DMS53 treated with DMSO at 0.1 percent for 48 hours (cell line): ENCODE measurements around the gene PDIK1L.
A peak's percentile ranks its signal among the peaks of the same experiment; 100 is the strongest.

Source experiments
- DNase-seq: peaks from one replicate; lab custom pipeline; 2025; ENCODE audit not compliant: unreplicated experiment; lab: John Stamatoyannopoulos, UW

The PDIK1L gene

GRCh38 chr1:26153966-26154532 lies 42.4 kb downstream of the PDIK1L start:
- no peak for DNase-seq

DNA sequence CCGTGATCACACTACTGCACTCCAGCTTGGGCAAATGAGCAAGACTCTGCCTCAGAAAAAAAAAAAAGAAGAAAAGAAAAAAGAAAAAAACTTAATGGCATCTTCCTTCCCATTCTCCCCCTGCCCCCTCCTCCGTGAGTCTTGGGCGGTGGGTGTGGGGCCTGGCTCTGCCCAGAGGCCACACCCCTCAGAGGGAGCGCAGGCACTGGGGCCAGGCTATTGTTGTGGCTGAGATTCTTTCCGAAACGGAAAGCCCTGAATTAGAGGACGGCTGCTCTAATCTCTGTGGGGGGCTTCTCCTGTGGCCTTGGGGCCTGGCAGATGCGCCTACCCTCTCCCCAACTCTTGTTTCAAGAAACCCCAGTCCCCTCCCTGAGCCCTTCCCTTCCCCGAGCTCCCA lies 43.1 kb downstream of the PDIK1L start:
- no peak for DNase-seq

- DNase-seq, result no peak
Measured at GRCh38 chr1:26155370-26156284, 44.0 kb downstream of the PDIK1L start.

- DNase-seq, result no peak
Measured at GRCh38 chr1:26156285-26157038, 44.8 kb downstream of the PDIK1L start.

DNA sequence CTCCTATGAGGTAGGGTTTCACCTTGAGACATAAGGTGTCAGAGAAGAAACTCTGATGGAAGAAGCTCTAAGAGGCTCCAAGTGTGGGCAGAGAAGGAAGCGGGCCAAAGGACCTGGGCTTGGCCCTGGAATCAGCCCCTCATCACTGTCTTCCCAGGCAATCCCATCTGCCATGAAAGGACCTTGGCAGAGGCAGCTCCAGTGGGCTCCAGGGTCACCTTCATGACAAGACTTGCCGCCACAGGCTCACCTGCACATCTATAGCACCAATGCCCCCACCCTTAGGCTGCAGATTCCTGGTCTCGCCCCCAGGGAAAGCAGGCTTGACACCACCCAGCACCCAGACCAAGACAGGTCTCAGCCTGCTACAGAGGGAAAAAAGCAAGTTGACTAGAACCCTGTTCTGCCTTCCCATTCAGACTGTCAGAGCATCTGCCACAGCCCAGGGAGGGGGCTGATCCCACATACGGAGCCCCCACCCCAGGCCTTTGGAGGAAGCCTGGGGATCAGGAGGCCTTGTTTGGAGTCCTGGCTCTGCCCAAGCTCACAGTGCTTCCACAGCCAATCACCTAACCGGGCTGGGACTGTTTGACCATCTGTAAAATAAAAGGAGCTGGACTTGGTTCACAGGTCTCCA lies 46.8 kb downstream of the PDIK1L start:
- no peak for DNase-seq

- no peak for DNase-seq
Measured at GRCh38 chr1:26158908-26159742, 47.5 kb downstream of the PDIK1L start, which contains the start of gene FAM110D. TSS of gene FAM110D (plus strand) at chr1:26159079. CDS start at chr1:26161292, 2,213 bp downstream.

DNA sequence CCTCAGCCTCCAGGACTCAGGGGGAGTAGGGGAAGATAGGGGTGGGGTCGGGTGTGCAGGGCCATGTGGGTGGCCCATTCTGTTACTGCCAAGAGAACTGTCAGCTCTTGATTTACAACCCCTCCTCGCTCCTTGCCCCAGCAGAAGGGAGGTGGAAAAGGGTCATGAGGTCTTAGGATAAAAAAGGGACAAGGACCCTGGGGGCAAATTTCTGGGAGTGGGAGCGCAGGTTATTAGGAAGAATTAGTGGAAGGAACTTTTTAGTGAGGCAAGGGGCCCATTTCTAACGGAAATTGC lies 48.1 kb downstream of the PDIK1L start:
- DNase-seq, result no peak

GRCh38 chr1:26160527-26161414 lies 49.1 kb downstream of the PDIK1L start:
- no peak for DNase-seq

DNA sequence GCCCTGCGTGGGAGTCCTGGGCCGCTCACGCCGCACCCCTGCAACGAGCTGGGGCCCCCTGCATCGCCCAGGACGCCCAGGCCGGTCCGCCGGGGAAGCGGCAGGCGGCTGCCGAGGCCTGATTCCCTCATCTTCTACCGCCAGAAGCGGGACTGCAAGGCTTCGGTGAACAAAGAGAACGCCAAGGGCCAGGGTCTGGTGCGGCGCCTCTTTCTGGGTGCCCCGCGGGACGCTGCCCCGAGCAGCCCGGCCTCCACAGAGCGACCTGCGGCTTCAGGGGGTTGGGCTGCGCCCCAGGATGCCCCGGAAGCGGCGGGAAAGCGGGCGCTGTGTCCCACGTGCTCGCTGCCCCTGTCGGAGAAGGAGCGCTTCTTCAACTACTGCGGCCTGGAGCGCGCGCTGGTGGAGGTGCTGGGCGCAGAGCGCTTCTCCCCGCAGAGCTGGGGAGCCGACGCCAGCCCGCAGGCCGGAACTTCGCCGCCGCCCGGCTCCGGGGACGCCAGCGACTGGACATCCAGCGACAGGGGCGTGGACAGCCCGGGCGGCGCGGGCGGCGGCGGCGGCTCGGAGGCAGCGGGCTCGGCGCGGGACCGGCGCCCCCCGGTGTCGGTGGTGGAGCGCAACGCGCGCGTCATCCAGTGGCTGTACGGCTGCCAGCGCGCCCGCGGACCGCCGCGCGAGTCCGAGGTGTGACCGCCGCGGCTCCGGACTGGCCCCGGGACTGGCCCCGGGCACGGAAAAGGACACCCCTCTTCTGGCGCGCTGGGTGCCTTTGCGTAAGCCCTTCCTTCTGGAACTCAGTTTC lies 50.0 kb downstream of the PDIK1L start:
- peak; percentile 53 for DNase-seq

- no peak for DNase-seq
Measured at GRCh38 chr1:26162220-26162709, 50.6 kb downstream of the PDIK1L start.

DNA sequence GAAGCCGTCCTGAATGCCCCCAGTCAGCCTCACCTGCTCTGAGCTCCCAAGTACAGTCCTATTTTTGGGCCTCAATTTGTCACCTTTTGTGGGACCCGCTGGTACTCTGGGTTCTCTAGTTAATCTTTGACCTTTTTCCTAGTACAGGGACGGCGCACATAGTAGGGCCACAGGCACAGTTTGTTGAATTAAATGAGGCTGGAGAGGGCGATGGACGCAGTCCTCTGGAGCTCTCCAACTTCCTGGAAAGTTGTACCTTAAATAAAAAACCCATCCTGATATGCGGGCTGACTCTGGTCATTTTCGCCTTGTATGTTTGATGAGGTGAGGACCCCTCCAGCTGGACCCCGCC lies 52.0 kb downstream of the PDIK1L start:
- peak; percentile 13 for DNase-seq

DNA sequence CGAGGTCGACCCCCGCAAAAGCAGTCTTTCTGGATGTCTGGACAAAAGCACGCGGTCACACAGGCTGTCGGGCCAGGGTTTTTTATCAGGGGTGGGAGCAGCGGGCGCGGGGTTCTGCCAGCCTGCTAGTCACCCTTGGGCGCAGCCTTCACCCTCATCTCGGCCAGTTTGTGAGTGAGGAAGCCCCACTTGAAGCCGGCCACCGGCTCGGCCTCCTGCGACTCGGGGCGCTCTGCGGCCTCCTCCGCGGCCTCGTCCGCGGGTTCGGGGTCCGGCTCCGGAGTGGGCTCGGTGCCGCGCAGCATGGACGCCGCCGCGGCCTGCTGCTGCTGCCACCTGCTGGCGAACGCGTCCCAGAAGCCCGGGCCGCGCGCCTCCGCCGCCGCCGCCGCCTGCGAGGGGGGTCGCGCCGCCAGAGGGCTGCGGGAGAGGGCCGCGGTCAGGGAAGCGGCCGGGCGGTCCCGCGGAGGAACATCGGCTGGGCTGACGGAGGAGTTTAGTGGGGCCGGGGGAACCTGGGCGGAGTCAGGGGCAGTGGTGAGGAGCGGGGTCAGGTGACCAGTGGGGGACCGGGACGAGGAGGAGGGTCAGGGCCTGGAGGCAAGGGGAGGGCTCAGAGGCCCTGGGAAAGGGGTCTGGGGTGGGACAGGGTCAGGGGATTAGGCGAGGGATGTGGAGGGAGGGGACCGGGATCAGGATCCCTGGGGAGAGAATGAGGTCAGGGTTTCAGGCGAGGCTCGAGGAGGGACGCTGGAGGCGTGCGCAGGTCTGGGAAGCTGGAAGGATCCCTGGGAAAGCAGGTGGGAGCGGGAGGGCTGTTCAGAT lies 52.6 kb downstream of the PDIK1L start:
- no peak for DNase-seq

DNA sequence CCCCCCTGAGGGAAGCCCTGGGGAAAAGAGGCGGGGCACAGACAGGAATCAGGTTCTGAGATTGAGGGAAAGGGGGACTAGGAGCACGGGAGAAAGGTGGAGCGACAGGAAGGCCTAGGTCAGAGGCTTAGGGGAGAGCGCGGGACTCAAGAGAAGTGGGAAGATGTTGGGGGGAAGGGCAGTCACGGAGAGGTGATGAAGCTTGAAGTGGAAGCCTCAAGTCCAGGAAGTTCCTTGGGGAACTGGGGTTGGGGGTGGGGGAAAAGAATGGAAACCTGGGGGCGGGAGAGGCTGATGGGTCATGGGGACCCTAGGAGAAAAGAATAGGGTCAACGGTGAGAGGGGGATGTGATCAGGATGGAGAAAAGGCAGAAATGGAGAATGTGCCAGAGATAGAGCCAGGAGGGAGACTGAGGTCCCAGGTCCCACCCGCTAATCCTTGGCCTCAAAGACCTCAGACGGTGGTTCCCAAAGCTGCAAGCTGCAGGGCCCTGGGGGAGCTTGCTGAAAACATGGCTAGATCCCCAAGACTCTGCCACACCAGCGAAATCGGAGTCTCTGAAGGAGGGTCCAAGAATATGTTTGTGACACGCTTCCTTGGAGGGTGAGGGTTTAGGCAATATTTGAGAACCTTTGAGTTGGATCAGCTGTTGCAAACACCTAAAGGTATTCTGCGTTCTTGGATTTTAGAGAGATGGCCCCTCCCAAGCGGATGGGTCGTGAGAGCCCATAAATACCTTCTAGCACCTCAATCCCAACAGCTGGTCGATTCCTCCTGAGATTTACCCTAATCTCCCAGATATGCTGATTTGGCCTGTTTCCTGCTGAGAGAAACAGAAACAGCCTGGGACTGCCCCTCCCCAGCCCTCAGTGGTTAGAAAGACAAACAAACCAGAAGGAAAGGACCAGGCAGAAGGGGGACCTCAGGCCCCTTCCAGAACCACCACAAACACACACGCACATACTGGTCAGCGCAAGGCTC lies 53.5 kb downstream of the PDIK1L start:
- DNase-seq, result no peak

- no peak for DNase-seq
Measured at GRCh38 chr1:26166719-26167281, 55.2 kb downstream of the PDIK1L start.

GRCh38 chr1:26168410-26169197 lies 57.0 kb downstream of the PDIK1L start, which contains the start of gene C1orf232:
TSS of gene C1orf232 (minus strand) at chr1:26168963. CDS start at chr1:26168499, 464 bp downstream.
- DNase-seq, result no peak
